Epithelial cell of esophagus (primary cell): Measurements from ENCODE around the gene SLX9.

Source experiments
- DNase-seq: peaks from one replicate; pipeline ENCODE4 v3.0.0; 2010; ENCODE audit warnings: low read depth
- H3K4me3 ChIP-seq: 2 replicates; pipeline ENCODE4 v1.5.1; 2011; ENCODE audit warnings: mild to moderate bottlenecking, low read length, control low read depth
- TF ChIP-seq, protein P1 (sequence below): IDR thresholded peaks from 2 replicates; pipeline ENCODE4 v1.5.1; 2011; ENCODE audit warnings: low read depth, mild to moderate bottlenecking, low read length, control low read depth, inconsistent platforms; ENCODE audit not compliant: insufficient read depth; ENCODE audit errors: missing control alignments

The SLX9 gene

DNA sequence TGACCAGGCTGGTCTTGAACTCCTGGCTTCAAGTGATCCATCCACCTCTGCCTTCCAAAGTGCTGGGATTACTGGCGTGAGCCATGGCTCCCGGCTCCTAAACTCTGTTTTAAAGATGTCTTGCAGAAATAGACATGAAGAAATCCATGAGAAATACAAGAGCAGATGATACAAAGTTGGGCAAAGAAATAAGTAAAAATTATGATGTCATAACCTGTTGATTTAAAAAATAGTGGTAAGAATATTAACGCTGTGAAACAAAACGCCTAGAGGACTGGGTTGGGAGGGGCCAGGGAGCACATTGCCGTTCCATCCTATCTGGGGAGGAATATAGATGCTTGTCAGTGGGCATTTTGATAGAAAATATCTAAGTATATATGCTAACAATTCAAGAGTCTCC lies 17.9 kb upstream of the SLX9 start:
- TF ChIP-seq, protein P1, sequence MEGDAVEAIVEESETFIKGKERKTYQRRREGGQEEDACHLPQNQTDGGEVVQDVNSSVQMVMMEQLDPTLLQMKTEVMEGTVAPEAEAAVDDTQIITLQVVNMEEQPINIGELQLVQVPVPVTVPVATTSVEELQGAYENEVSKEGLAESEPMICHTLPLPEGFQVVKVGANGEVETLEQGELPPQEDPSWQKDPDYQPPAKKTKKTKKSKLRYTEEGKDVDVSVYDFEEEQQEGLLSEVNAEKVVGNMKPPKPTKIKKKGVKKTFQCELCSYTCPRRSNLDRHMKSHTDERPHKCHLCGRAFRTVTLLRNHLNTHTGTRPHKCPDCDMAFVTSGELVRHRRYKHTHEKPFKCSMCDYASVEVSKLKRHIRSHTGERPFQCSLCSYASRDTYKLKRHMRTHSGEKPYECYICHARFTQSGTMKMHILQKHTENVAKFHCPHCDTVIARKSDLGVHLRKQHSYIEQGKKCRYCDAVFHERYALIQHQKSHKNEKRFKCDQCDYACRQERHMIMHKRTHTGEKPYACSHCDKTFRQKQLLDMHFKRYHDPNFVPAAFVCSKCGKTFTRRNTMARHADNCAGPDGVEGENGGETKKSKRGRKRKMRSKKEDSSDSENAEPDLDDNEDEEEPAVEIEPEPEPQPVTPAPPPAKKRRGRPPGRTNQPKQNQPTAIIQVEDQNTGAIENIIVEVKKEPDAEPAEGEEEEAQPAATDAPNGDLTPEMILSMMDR, result no peak

DNA sequence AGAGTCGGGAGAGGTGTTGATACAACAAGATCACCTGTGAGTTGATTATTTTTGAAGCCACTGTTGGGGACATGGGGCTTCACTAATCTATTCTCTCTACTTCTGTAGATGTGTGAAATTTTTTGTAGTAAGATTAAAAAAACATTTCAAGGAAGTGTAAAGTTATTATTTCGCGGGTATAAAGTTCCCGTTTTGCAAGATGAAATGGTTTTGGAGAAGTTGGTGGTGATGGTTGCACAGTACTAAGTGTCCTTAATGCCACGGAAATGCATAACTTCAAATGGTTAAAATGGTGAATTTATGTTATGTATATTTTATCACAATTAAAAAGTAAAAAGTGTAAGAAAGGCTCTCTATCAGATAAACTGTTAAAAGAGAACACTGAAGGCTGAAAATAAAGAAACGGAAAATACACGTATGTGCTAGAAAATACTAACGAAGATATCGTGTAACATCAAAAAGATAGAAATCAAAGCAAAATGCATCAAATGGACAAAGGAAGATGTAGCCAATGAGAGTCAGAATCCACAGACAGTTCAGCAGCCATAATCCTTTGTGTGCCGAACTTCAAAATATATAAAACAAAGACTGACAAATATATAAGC lies 16.2 kb upstream of the SLX9 start:
- DNase-seq, result no peak
- no peak overlapping the region for H3K4me3 ChIP-seq
- TF ChIP-seq, protein P1, result no peak

More for the DNA sequence above, 17.9 kb upstream of the SLX9 start:
- no peak overlapping the region for H3K4me3 ChIP-seq
- no peak for DNase-seq

DNA sequence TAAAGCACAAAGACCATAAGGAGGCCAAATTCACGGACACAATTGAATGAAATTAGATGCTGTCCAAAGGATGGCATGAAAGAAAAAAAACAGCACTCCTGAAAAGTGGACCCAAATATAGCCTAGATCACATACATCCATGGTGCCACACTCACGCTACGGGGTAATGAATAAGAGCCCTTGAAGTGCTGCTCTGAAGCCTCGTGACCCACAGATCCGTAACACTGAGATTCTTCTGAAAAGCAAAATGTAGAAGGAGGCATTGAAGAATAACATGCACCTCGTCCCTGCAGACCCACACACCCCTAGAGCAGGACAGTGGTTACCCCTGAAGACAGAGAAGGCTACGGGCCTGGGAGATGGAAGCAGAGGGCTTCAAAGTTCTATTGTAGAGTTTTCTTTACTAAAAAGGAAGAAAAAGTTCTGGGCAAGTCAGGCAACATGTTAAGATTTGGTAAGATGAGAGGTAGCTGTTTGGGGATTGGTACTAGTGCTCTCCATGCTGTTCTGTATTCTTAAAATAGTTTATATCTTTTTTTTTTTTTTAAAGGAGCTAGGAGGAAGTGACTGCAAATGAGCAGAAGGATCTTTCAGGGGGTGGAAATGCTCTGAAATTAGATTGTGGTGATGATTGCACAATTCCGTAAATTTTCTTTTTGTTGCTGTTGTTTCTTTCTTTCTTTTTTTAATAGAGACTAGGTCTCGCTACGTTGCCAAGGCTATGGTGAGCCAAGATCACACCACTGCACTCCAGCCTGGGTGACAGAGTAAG lies 15.0 kb upstream of the SLX9 start:
- TF ChIP-seq, protein P1, result no peak
- DNase-seq, result peak; percentile 36
- no peak overlapping the region for H3K4me3 ChIP-seq

DNA sequence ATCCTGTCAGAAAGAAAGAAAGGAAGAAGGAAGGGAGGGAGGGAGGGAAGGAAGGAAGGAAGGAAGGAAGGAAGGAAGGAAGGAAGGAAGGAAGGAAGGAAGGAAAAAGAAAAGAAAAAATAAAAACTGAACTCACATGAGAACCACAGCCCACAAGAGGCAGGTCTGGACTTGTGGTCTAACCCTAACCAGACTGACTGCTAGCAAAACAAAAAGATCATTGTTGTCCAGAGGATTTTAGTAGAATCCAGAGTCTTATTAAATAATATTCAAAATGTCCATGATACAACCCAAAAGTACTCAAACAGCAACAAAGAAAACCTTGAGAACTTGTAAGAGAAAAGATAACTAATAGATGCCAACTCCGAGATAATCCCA lies 14.5 kb upstream of the SLX9 start:
- H3K4me3 ChIP-seq, result no peak overlapping the region
- peak; percentile 66 for DNase-seq
- TF ChIP-seq, protein P1, result no peak

DNA sequence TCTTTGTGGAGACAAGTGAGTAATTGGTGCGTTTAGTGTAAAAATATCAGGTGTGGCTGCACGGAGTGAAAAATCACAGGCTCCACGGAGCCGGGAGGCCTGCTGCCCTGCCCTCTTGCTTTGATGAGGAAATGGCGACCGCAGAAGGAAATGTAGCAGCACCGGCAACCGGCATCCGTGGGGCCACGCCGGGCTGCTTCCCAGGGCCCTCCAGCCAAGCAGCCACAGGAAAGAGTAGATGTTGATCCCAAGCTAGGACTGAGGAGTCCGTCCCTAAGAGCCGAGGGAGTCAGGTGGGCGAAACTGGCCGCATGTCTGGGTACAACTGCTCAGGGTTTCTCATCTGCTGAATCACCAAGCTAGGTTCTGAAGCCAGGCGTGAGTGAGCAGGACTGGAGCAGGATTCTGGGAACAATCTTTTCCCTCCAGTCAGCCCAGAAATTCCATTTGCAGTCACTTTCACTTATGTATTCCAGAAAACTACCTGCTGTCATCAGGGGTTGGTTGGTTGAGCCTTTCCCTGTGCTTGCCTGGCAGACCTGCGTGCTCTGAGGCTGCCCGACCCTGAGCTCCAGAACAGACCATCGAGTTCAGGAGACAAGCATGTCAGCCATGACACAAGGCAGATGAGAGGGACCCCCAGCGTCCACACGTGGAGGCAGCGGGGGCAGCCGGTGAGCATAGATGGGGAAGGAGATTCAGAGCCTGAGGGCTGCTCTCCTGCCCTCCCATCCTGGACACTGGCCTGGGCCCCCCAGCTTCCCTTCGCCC lies 13.3 kb upstream of the SLX9 start:
- DNase-seq, result peak; percentile 76
- no peak overlapping the region for H3K4me3 ChIP-seq
- TF ChIP-seq, protein P1, result no peak

DNA sequence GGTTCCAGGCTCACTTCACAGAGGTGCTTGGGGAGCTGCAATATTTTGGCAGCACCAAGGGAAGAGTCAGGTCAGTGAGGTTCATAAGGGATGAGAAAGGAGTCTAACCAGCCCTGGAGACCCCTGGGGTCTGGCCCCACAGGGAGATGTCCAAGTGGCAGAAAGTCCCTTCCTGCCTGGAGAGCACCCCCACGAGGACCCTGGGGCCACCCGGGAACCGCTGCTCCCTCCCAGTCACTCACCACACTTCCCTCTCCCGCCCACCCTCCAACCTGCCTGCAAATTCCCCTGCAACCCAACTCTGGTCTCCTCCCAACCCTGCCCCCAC lies 12.6 kb upstream of the SLX9 start:
- H3K4me3 ChIP-seq, result no peak overlapping the region
- no peak for DNase-seq
- TF ChIP-seq, protein P1, result no peak
